Stimulated activated CD4-positive, alpha-beta T cell treated with anti-CD3 and anti-CD28 coated beads, Interleukin-2, amount 100 ng/mL, for 24 hours (primary cell): Measurements from ENCODE around the gene ETV4.

Source experiments
- DNase-seq, 2 donors: peaks; one replicate each; pipeline ENCODE4 v3.0.0-alpha.2; 2020

The ETV4 gene

DNA sequence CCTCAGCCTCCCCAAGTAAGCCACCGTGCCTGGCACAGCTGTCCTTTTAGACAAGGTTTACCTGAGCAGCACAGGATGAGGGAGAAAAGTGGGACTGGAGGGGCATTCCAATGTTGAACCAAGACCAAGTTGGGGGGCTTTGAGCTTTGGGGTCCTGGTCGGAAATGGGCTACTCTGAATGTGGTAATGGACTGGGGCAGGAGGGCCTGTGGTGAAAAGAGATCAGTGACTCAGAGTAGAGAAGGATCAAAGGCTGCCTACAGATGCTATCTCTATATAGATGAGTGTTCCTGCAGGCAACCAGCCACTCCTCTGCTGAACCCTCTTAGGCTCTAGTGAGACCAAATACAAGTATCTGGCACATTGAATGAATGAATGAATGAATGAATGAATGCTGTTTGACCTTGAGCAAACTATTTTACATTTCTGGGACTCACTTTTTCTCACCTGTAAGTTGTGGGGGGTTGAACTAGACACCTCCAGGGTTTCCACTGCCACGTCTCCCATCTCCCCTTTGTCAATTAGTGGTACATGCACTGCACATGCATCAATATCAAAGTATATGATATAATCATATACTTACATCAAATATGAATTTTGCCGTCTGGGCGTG is 26.3 kb upstream of the ETV4 start:
- DNase-seq = no peak

DNA sequence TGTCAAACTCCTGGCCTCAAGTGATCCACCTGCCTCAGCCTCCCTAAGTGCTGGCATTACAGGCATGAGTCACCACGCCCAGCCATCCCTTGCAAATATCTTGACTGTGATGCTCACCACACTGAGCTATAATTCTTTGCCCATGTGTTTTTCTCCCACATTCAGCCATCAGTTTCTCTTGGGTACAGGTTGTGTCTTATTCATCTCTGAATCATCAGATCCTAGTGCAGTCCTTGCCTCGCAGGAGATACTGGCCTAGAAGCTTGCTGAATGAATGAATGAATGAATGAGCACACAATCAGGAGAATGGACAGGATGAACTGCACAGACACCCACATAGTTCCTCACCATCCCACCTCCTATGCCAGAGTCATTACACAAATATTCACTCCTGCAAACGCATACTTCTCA is 24.4 kb upstream of the ETV4 start:
- DNase-seq = no peak

DNA sequence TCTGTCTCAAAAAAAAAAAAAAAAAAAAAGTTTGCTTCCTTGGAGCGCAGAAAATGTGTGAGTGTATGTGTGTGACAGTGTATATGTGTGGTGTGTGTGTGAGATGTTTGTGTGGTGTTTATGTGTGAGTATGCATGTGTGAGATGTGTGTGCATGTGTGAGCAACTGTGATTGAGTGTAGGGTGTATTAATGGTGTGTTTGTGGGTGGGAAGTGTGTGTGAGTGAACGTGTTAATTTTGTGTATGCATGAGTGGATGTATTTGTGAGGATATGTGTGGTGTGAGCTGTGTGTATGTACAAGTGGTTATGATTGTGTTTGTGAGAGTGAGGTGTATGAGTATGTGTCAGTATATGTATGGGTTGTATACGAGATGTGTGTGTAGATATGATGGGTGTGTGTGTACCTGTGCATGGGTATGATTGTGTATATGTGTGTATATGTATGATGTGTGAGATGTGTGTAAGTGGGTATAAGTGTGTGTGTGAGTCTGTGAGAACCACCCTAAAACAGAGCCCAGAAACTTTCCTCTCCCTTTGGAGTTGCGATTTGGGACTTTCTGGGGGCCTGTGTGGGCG is 22.5 kb upstream of the ETV4 start:
- DNase-seq = no peak

DNA sequence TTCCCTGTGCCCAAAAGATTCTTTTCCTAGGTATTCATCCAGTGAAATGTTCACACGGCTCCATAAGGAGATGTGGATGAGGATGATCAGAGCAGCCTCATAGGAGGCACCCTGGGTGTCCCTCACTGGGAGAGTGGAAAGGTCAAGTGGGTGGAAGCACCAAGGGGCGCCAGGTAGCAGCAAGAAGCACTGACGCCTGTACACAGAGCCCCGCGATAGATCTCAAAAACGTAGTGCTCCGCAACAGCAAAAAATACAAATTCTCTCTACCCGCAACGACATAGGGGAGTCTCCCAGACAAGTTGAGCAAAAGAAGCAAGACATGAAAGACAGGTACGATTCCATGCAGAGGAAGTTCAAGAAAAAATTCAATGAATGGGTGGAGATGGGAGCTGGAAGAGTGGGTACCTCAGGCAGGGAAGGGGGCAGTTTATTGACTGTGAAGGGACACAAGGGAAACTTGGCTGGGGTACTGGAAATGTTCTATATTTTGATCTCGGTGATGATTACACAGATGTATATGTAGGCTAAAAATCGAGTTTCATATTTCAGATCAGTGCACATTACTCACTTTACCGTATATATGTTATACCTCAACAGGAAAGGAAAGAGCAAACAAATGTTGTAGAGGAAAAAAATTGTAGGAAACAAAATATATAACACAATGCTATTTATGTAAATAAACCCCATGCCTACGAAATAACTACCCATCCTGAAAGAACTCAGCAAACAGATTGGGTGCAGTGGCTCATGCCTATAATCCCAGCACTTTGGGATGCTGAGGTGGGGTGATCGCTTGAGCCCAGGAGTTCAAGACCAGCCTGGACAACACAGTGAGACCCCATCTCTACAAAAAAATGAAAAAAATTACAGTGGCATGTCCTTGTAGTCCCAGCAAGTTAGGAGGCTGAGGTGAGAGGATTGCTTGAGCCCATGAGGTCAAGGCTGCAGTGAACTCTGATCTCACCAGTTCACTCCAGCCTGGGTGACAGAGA is 17.8 kb upstream of the ETV4 start:
- no peak for DNase-seq

DNA sequence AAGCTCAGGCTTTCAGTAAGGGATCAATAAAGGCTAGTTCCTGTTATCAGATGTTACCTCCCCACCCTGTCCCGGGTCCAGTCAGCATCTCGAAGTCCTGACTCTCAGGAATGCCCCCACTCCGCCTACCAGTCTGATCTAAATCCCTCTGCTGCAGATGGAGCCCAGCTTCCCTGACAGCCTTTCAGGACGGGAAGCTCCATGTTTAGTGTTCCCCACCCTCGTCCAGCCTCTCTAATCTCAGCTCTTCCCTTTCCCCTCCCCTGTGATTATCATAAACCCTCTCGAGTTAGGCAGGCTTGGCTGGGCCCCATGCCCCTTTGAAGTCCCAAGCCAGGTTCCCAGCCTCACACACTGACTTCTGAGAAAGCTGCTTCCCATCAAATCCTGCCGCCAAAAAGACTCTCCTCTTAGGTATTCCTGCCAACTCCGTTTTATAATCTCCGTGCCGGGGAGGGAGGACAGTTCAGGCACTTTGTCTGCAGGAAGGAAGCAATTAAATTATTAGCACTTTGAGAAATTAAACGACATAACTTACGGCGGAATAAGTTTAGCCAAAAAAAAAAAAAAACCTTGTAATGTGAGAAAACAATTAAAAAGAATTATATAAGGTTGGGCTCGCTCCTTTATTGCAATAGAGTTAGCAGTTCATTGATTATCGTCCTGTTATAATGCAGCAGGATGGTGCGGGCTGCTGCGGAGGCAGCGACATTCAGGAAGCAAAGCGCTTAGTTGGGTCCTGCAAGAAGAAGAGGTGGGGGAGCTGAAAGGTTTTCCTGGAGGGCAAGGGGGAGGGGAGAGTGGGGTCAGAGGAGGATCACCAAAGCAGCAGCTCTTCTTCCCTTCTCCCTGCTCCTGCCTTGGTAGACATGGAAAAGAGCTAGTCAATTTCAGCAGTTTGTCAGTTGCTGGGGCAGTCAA is 16.8 kb upstream of the ETV4 start:
- no peak for DNase-seq

DNA sequence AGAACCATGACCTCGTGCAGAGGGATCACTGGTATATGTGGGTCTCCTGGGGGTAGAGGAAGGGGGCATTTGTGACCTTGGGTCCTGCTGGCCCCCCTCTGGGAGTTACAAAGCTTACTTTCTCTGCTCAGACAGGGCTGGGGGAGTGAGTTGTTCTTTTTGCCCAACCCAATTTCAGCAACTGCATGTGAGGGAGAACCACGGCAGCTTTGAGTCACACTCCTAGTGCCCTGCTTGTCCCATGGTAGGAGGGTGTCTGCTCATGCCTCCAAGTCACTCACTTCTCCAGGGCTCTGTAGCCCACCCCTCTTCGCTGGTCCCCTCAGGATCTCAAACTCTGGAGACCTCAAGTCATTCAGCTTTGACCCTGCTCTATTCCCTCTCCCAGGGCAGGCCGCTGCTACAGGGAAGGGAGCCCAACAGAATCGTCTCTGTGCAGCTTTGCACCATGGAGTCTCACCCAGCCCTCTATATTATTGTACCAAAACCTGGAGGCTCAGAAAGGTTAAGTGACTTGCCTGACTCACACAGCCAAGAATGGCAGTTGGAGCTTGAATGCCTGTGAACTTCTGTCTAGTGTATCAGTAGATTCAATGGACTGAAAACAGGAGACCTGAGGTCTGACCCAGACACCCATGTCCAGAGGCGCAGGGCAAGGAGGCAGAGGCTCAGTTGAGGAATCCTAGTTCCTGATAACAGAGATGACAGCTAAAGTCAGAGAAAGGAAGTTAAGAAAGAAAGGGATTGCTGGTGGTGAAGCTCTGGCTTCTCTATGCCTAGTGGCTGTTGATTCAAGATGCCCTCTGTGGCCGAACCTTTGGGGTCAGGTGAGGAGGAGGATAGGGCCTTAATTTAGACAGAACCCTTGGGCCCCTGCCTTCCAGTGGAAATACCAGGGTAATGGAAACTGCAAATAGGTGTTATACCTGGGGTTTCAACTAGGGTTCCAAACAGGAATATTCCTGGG is 14.6 kb upstream of the ETV4 start:
- no peak for DNase-seq

DNA sequence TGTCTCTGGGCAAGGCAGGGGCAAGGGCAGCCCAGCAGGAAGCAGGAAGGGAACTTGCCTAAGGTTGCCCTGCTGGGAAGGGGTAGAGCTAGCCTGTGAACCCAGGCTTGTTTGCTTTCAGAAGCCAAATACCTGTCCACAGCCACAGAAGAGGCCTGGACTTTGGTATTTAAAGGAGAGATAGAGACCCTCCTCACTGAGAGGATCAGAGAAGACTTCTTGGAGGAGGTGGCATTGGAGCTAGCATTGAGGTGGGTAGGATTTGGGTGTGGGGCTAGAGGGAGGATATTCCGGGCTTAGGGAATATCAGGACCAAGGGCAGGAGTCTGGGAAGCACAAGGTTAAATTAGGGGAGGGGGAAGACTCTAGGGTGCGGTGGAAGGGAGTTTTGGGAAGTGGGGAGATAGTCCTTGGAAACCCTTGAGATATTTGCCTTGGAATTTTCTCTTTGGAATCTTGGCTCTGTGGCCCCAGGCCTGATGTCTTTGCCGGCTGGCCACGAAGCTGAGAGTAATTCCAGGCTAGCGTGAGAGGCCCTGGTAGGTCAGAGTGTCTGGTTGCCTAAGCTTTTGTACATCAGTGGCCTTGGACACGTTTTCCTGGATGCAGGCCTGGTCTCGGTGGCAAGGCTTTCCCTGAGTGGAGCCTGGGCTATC is 13.1 kb upstream of the ETV4 start:
- DNase-seq = no peak

DNA sequence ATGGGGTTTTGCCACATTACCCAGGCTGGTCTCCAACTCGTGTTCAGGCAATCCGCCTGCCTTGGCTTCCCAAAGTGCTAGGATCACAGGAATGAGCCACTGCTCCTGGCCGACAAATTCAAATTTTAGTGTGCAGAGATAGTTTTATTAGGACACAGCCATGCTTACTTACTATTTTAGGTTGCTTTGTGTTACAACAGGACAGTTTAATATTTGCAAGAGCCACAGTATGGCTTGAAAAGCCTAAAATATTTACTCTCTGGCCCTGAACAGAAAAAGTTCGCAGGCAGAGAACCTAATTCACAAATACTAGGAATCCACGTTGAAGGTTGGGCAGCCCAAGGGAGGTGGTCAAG is 12.6 kb upstream of the ETV4 start:
- no peak for DNase-seq

DNA sequence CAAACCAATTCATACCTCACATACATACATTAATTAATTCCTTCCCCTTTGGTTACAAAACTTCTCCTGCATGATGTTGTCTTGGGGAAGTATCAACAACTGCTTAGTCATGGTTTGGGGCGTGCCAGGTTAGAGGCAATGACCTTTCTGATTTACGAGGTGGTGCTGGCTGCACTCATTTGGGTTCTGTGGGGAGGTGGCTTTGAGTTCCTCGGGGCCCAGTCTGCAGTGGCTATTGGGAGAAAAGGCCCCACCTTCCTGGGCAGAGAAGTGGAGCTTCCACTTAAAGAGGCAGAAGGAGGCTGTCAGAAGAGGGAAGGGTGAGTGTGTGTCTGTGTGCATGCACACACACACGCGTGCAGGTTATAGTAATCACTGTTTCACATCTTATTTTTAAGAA is 10.2 kb upstream of the ETV4 start:
- no peak for DNase-seq

DNA sequence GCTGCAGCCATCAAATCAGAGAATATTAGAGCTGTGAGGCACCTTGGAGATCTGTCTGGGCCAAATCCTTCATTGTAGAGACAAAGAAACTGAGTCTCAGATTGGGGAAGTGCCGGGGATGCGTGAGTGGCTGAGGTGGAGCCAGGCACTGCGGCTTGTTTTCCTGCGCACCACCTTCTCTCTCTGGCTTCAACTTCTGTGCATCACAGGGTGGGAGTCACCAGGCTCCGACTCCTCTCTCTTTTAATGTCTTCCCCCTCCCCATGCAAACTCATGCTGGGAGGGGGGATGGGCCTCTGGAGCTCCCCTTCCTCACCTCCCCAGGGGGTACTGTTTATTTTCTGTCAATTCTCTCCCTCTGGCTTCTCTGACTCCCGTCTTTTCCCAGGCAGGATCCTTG is 8.7 kb upstream of the ETV4 start:
- no peak for DNase-seq

DNA sequence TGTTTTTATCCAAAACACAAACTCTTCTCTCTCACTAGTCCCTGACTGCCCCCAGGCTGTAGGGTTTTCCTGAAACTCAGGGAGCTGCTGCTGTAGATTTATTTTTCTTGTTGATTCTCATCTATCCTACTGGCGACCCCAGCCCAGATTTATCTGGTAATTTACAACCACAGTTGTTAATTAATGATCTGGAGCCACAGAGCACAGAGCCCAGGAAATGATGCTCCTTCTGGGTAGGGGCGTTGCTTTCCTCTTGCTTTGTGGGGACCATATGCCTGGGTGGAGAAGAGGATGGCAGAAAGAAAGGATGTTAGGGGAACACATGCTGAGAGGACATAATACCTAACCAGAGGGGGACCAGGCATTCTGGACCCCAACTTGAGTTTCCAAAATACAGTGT is 7.4 kb upstream of the ETV4 start:
- DNase-seq = no peak

DNA sequence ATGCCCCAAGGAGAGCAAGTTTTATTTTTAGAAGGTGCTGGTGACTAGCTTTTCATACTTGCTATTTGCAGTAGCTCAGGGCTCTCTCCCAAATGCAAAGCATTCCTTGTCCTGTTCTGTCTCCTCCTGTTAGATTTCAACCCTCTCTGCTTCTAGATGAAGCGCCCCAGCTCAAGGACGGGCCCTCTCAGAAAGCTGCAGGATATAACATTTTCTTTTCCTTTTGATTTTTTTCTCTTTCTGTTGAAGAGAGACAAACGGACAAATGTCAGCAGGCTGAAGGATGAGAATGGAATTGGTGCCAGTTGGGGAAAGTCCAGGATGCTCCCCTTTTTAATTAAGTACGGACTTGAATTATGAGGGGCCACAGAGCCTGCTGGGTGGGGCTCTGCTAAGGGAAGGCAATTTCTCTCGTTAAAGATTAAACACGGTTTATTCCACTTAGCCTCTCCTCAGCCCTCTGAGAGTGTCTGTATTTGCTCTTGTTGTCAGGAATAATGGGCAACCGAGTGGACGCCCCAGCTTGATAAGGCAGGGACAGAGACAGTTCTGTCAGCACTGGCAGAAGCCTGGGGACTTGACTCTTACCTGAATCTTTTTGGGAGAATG is 6.2 kb upstream of the ETV4 start:
- no peak for DNase-seq

DNA sequence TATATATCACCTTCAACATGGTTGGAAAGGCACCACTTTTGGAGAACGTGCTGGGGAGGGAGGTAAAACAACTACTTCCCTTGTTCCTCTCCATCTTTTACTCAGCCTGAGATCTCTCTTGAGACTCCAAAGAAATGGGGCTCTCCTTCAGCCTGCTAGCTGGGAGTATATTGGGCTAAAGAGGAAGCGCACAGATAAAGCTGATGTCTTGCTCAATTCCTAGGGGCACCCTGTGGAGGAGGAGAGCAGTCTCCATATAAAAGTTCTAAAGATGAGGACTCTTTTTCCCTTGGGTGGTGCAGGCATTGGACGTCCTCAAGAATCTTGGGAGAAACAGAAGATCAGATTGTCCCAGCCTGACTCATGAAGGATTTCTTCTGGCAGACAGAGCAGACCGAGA is 4.6 kb upstream of the ETV4 start:
- no peak for DNase-seq

DNA sequence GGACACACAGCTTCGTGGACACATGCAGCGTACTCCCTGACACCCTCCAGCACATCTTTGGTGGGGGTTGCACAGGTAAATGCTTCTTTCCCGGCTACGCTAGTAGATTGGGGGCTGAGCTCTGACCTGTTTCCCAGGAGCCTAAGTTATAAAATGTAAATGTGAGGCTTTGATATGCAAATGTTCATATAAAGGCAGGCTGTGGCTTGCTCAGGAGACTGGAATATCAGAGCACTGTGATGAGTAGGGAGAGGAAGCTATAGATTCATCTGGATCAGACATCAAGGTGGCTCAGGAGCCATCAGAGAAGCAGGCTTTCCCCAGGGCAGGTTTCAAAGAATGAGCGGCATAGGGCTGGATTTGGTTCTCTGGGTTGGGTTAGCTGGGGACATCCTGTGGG is 3.4 kb upstream of the ETV4 start:
- no peak for DNase-seq

DNA sequence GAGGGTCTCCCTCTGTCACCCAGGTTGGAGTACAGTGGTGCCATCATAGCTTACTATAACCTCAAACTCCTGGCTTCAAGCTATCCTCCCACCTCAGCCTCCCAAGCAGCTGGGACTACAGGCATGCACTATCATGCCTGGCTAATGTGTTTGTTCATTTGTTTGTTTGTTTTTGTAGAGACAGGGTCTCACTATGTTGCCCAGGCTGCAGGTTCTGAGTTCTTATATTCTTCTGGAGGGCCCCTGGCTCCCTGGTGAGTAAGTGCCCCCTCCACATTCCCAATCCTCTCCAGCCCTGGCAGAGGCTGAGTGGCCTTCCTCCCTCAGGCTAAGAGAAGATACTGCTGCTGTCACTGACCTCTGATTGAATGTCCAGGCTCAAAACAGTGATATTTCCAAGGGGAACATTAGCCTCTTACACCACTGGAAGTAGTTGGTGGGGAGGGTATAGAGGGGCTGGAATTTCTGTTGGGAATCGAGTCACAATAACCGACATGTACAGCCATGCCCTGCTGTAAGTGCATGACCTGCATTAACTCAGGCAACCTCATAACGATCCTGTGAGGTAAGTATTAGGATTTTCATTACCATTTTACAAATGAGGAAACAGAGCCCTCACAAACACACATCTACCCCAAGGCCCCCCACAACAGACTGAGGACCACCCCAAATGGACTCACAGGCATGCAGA is 2.7 kb upstream of the ETV4 start:
- no peak for DNase-seq

DNA sequence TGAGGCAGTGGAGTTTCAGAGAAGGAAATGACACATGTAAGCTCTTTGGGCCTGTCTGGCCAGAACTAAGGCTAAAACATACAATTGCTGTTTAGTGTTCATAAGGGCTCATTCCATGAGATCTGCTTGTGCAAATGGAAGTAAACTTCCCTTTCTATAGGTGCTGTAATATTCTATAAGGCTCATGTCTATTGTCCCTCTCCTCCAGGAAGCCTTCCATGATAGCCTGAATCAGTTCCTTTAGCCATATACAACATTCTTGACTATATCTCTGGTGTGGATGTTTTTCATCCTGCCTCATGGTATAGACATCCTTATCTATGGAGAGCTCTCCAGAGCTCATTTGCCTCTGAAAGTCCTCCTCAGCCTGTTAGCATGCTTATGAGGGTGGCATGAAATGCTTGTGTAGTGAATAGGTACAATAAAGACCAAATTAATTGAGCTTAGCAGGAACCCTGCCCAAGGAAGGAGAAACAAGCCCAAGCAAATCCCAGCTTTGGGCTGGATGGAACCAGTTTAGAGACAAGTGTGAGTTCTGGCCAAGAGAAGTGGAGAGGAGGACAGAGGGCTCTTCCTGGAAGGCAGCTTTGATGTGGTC is 1.6 kb upstream of the ETV4 start:
- no peak for DNase-seq

DNA sequence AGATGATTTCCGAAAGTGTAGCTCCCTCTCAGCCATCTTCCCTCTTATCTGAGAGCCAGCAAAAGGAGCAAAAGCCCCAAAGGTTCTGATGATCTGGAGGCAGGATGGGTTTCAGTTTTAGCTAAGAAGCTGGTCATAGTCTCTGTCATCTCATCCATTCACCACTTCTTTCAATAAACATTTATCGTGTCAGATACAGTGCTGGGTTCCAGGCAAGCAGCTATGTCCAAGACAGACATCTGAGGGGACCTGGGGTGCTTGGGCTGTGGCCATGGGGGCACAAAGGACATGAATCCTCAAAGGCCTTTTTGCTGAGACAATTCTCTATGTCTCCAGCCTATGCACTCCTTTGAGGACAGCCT is 1.0 kb upstream of the ETV4 start:
- DNase-seq = no peak

DNA sequence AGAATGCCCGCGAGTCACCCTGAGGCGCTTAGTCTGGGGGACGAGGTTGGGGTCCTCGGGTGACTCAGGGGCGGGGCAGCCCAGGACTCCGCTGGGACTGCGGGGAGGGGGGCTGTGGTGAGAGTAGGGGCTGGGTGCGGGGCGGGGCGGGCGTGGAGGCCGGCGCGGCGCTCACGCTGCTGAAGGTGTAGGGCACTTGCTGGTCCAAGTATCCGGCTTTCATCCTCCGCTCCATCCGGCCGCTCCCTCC is 832 bp downstream of the ETV4 start:
- DNase-seq = peak; percentile 34 to 38

DNA sequence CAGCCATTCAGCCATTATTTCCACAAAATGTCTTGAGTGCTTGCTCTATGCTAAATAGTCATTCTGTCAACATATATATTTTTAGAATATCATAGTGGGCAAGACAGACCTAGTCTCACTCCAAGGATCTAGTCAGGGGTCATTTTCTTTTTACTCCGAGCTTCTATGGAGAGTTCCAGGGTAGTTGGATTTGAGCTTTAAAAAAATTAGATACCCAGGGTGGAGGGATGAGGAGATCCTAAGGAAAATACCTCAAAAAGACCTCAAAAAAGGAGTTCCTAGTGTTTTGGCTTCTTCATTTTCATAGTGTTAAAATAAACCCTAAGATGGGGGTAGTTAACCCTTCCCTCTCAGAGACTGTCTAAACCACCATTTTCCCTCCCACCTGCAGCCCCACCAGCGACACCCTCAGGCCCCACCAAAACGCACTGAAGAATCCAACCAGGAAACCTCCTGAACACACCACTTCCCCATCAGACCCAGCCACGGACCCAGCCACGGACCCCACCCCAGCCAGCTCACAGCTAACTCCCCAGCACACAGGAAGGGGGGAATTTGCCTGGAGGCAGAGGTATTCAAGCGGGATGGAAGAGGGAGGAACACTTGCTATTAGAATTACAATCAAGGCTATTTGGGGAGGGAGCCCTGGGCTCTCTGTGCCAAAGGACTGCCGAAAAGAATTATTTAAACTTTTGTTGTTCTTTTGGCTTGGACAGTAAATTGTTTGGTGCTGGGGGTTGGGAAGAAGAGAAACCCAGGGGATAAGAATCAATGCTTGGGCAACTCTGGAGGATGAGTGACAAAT is 2.2 kb downstream of the ETV4 start:
- DNase-seq = no peak
